Measurements from ENCODE around the gene CYCS. TPM values are rescaled to one million over a fixed set of nuclear protein-coding genes. Genes with fewer than 3 reads are reported as not detected.

The CYCS gene
- total RNA-seq, 1 experiment from 2014 or later = 224 TPM

- ChIA-PET CTCF (no interaction called here), RAD21 (ENCODE audit: low non-redundant PET in 1 of 2, low total read pairs in 2 of 2, uncharacterized antibody in 2 of 2, unreplicated experiment in 2 of 2) (no interaction called here), POLR2A (no interaction called here)
- ATAC-seq (no peak), DNase-seq (ENCODE audit: low read depth, low spot score) (no peak)
- no peaks in the 10 kb centered on the region for H3K79me2 ChIP-seq (ENCODE audit: insufficient read depth, low read length)
- H3K4me3 ChIP-seq (replicated peaks in 1 of 2; ENCODE audit: low read depth in 1 of 2, low read length in 2 of 2) = no peak overlapping the region
- no peaks in the 10 kb centered on the region for H3K36me3 ChIP-seq (ENCODE audit: control insufficient read depth in 1 of 2, insufficient read depth in 2 of 2, low read length in 2 of 2)
- H4K20me1 ChIP-seq (ENCODE audit: insufficient read depth) = no peaks in the 10 kb centered on the region
- TF ChIP-seq ZNF274 (IDR thresholded peaks at IDR 0.05; ENCODE audit: low read depth, low read length) (no peak), SRF (IDR thresholded peaks at IDR 0.05; ENCODE audit: low read depth) (no peak), POLR2AphosphoS5 (IDR thresholded peaks at IDR 0.05; ENCODE audit: low read depth, low read length) (no peak), SIN3A (IDR thresholded peaks at IDR 0.05; ENCODE audit: low read depth) (no peak), POLR2A (IDR thresholded peaks at IDR 0.05; ENCODE audit: borderline replicate concordance, extremely low read depth, insufficient read depth, insufficient read length) (no peak), FOSL1 (IDR thresholded peaks at IDR 0.05; ENCODE audit: low read depth) (no peak), JUND (IDR thresholded peaks at IDR 0.05) (no peak), EZH2phosphoT487 (IDR thresholded peaks at IDR 0.05; ENCODE audit: borderline replicate concordance) (no peak), TCF7L2 (IDR thresholded peaks at IDR 0.05; ENCODE audit: borderline replicate concordance, extremely low read depth, insufficient read depth, insufficient read length) (no peak), ZFX (IDR thresholded peaks at IDR 0.05) (no peak), ZBTB33 (IDR thresholded peaks at IDR 0.05; ENCODE audit: extremely low read depth, insufficient replicate concordance, low read length) (no peak), EGR1 (IDR thresholded peaks at IDR 0.05; ENCODE audit: low read depth) (no peak), EZH2 (IDR thresholded peaks at IDR 0.05) (no peak), SP1 (IDR thresholded peaks at IDR 0.05; ENCODE audit: low read depth) (no peak), CEBPB (IDR thresholded peaks at IDR 0.05; ENCODE audit: low read depth) (no peak)
- TF ChIP-seq, protein P1, sequence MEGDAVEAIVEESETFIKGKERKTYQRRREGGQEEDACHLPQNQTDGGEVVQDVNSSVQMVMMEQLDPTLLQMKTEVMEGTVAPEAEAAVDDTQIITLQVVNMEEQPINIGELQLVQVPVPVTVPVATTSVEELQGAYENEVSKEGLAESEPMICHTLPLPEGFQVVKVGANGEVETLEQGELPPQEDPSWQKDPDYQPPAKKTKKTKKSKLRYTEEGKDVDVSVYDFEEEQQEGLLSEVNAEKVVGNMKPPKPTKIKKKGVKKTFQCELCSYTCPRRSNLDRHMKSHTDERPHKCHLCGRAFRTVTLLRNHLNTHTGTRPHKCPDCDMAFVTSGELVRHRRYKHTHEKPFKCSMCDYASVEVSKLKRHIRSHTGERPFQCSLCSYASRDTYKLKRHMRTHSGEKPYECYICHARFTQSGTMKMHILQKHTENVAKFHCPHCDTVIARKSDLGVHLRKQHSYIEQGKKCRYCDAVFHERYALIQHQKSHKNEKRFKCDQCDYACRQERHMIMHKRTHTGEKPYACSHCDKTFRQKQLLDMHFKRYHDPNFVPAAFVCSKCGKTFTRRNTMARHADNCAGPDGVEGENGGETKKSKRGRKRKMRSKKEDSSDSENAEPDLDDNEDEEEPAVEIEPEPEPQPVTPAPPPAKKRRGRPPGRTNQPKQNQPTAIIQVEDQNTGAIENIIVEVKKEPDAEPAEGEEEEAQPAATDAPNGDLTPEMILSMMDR (IDR thresholded peaks at IDR 0.05 in 2 of 3, conservative IDR thresholded peaks at IDR 0.05 in 1 of 3; ENCODE audit: borderline replicate concordance in 1 of 3, insufficient read depth in 1 of 3, low read depth in 2 of 3, low read length in 2 of 3) = no peak
- no peaks in the 10 kb centered on the region for H3K9me3 ChIP-seq (ENCODE audit: control insufficient read depth in 1 of 2, insufficient read depth in 1 of 2, low read depth in 1 of 2, low read length in 2 of 2)
- no peak overlapping the region for H3K27ac ChIP-seq (ENCODE audit: low read depth, low read length)
- no peak overlapping the region for H3K4me2 ChIP-seq (ENCODE audit: low read length)
- H3K27me3 ChIP-seq (ENCODE audit: insufficient read depth, low read length) = no peaks in the 10 kb centered on the region
- H3K4me1 ChIP-seq (ENCODE audit: control insufficient read depth in 1 of 2, insufficient read depth in 2 of 2, low read length in 2 of 2) = no peaks in the 10 kb centered on the region
- intact Hi-C loops (cut with micrococcal nuclease) = no loop called here
- H3K9me2 ChIP-seq (ENCODE audit: insufficient read depth) = no peaks in the 10 kb centered on the region
- BruUV-seq (replicated peaks) = no TSS peak
- H3K9ac ChIP-seq (ENCODE audit: low read length) = no peak overlapping the region
- no peak overlapping the region for H2AFZ ChIP-seq (ENCODE audit: low read depth, low read length, poor library complexity, severe bottlenecking)
Measured at GRCh38 chr7:25173184-25173583, 48.1 kb upstream of the CYCS start.
